Erythroblast (primary cell): ENCODE measurements around the gene GCHFR.

Experiments
- GATA1 ChIP-seq: IDR thresholded peaks from 2 replicates; pipeline ENCODE4 v1.6.1; 2011; ENCODE audit warnings: low read depth, mild to moderate bottlenecking, control low read depth, low read length, moderate library complexity
- POLR2A ChIP-seq: IDR thresholded peaks from 2 replicates; pipeline ENCODE4 v1.6.1; 2011; ENCODE audit warnings: mild to moderate bottlenecking, low read length

DNA sequence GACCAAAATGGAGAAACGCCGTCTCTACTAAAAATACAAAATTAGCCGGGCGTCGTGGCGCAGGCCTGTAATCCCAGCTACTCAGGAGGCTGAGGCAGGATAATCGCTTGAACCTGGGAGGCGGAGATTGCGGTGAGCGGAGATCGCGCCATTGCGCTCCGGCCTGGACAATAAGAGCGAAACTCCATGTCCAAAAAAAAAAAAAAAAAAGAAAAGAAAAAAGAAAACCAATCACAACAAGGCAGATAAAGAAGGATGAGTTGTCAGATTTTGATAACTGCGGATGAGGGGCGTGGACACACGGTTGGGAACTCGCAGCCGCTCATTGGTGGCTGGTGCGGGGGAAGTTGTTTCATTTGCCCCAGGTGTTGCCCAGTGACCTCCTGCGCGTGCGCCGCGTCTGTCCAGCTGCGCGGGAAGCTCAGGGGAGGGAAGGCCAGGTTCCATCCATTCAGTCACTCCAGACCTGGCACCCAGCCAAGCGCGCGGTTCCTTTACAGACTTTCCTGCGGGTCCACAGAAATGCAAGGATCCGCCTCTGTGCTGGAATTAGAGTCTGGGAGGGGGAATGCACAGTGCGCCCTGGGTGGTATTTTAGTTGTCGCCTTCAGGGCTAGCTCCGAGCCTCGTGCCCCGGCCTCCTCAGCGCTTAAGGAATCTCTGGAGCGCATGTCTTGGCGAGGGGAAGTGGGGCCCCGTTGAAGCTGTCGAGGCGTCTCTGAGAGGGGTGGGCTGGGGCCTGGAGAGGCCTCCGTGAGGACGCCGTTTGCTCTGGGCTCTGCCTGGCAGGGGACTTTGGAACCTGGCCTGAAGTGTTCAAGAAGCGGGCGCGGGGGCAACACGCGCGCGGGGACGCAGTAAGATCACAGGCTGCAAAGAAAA lies 708 bp upstream of the GCHFR start:
- TF ChIP-seq POLR2A, result no peak
- TF ChIP-seq GATA1, result no peak
